H9 (cell line): ENCODE measurements around the gene KANK4. TPM values are rescaled to one million over a fixed set of nuclear protein-coding genes. Genes with fewer than 3 reads are reported as not detected.

Experiments used
- DNase-seq: peaks from one replicate; pipeline ENCODE4 v3.0.0-alpha.2; 2017
- H2AFZ ChIP-seq: one replicate; pipeline ENCODE4 v1.6.1; 2013; ENCODE audit warnings: mild to moderate bottlenecking, low read length, control low read depth, moderate library complexity
- H2AK5ac ChIP-seq: 2 replicates; pipeline ENCODE4 v1.6.1; 2013; ENCODE audit warnings: low read length, control low read depth, mixed read lengths; ENCODE audit not compliant: insufficient read length
- H2BK120ac ChIP-seq: one replicate; pipeline ENCODE4 v1.6.1; 2013; ENCODE audit warnings: low read depth, mild to moderate bottlenecking, low read length, control low read depth, inconsistent platforms; ENCODE audit not compliant: poor library complexity, severe bottlenecking
- H2BK12ac ChIP-seq: 2 replicates; pipeline ENCODE4 v1.6.1; 2013; ENCODE audit warnings: low read length, control low read depth, mixed read lengths, low read depth; ENCODE audit not compliant: insufficient read length
- H2BK15ac ChIP-seq: 2 replicates; pipeline ENCODE4 v1.6.1; 2013; ENCODE audit warnings: low read depth, low read length, control low read depth
- H2BK20ac ChIP-seq: one replicate; pipeline ENCODE4 v1.6.1; 2013; ENCODE audit warnings: low read depth, mild to moderate bottlenecking, low read length, control low read depth, inconsistent platforms; ENCODE audit not compliant: poor library complexity, severe bottlenecking
- H2BK5ac ChIP-seq: 2 replicates; pipeline ENCODE4 v1.6.1; 2013; ENCODE audit warnings: low read length, control low read depth, mixed read lengths; ENCODE audit not compliant: insufficient read length
- H3K14ac ChIP-seq: 2 replicates; pipeline ENCODE4 v1.6.1; 2013; ENCODE audit warnings: low read length, control low read depth; ENCODE audit not compliant: insufficient read depth
- H3K18ac ChIP-seq: 2 replicates; pipeline ENCODE4 v1.6.1; 2013; ENCODE audit warnings: low read depth, mild to moderate bottlenecking, mixed read lengths, low read length, control low read depth; ENCODE audit not compliant: insufficient read length
- H3K23ac ChIP-seq: 2 replicates; pipeline ENCODE4 v1.6.1; 2013; ENCODE audit warnings: low read length, control low read depth, mixed read lengths, low read depth; ENCODE audit not compliant: insufficient read length
- H3K23me2 ChIP-seq: 2 replicates; pipeline ENCODE4 v1.6.1; 2013; ENCODE audit warnings: low read depth, mild to moderate bottlenecking, mixed read lengths, low read length, control low read depth; ENCODE audit not compliant: insufficient read length, poor library complexity, severe bottlenecking
- H3K27ac ChIP-seq: 2 replicates; pipeline ENCODE4 v1.5.1; 2013; ENCODE audit warnings: low read length, control low read depth, mixed read lengths, low read depth; ENCODE audit not compliant: insufficient read length
- H3K27me3 ChIP-seq: 2 replicates; pipeline ENCODE4 v1.6.1; 2013; ENCODE audit warnings: low read length, control low read depth, inconsistent platforms; ENCODE audit not compliant: insufficient read depth
- H3K4ac ChIP-seq: 2 replicates; pipeline ENCODE4 v1.6.1; 2013; ENCODE audit warnings: low read depth, mild to moderate bottlenecking, control low read depth, inconsistent platforms, low read length, moderate library complexity
- H3K4me1 ChIP-seq: 2 replicates; pipeline ENCODE4 v1.6.1; 2013; ENCODE audit warnings: low read length, control low read depth, inconsistent platforms; ENCODE audit not compliant: insufficient read depth
- H3K4me2 ChIP-seq: 2 replicates; pipeline ENCODE4 v1.6.1; 2013; ENCODE audit warnings: low read length, control low read depth, mixed read lengths; ENCODE audit not compliant: insufficient read length, insufficient read depth
- H3K56ac ChIP-seq: 2 replicates; pipeline ENCODE4 v1.6.1; 2013; ENCODE audit warnings: low read depth, mild to moderate bottlenecking, mixed read lengths, low read length, control low read depth; ENCODE audit not compliant: insufficient read length
- H3K79me1 ChIP-seq: 2 replicates; pipeline ENCODE4 v1.6.1; 2013; ENCODE audit warnings: low read depth, mild to moderate bottlenecking, moderate library complexity, low read length, control low read depth, inconsistent platforms; ENCODE audit not compliant: insufficient read depth, poor library complexity, severe bottlenecking
- H3K79me2 ChIP-seq: 2 replicates; pipeline ENCODE4 v1.6.1; 2013; ENCODE audit warnings: low read length, control low read depth, inconsistent platforms; ENCODE audit not compliant: insufficient read depth
- H3K9ac ChIP-seq: 2 replicates; pipeline ENCODE4 v1.6.1; 2013; ENCODE audit warnings: low read length, control low read depth, mixed read lengths; ENCODE audit not compliant: insufficient read length; ENCODE audit errors: extremely low read depth
- H3K9me3 ChIP-seq: one replicate; pipeline ENCODE4 v1.6.1; 2013; ENCODE audit warnings: low read depth, low read length, inconsistent platforms; ENCODE audit not compliant: control insufficient read depth
- H3T11ph ChIP-seq: one replicate; pipeline ENCODE4 v1.6.1; 2013; ENCODE audit warnings: mild to moderate bottlenecking, low read length, control low read depth, inconsistent platforms
- H4K20me1 ChIP-seq: one replicate; pipeline ENCODE4 v1.6.1; 2013; ENCODE audit not compliant: control insufficient read depth, insufficient read length, insufficient read depth
- H4K5ac ChIP-seq: 2 replicates; pipeline ENCODE4 v1.6.1; 2013; ENCODE audit warnings: low read depth, mild to moderate bottlenecking, mixed read lengths, low read length, control low read depth; ENCODE audit not compliant: insufficient read length
- H4K8ac ChIP-seq: replicated peaks from 2 replicates; pipeline ENCODE4 v1.6.1; 2013; ENCODE audit warnings: low read length, control low read depth, mixed read lengths, low read depth; ENCODE audit not compliant: insufficient read length
- H4K91ac ChIP-seq: 2 replicates; pipeline ENCODE4 v1.6.1; 2013; ENCODE audit warnings: low read depth, mild to moderate bottlenecking, moderate library complexity, mixed read lengths, low read length, control low read depth; ENCODE audit not compliant: insufficient read length
- H3K27ac Mint-ChIP-seq, 3 experiments: 2 replicates in 2 of 3; 3 replicates in 1 of 3; pipeline ENCODE4 v1.8.0; 2020 to 2021; ENCODE audit warnings: mixed read lengths in 3 of 3, mild to moderate bottlenecking in 1 of 3, moderate library complexity in 1 of 3
- H3K27me3 Mint-ChIP-seq: 2 replicates; pipeline ENCODE4 v1.8.0; 2021; ENCODE audit warnings: low read depth, mild to moderate bottlenecking, moderate library complexity, mixed read lengths
- H3K36me3 Mint-ChIP-seq, 3 experiments: 2 replicates in 2 of 3; 3 replicates in 1 of 3; pipeline ENCODE4 v1.8.0; 2020 to 2021; ENCODE audit warnings: low read depth in 3 of 3, mixed read lengths in 3 of 3; ENCODE audit not compliant: insufficient read depth in 1 of 3
- H3K4me1 Mint-ChIP-seq, 2 experiments: 2 replicates each; pipeline ENCODE4 v1.8.0; 2020; ENCODE audit warnings: mixed read lengths in 2 of 2
- H3K4me3 Mint-ChIP-seq, 2 experiments: 2 replicates in 1 of 2; 3 replicates in 1 of 2; pipeline ENCODE4 v1.8.0; 2020 to 2021; ENCODE audit warnings: mild to moderate bottlenecking in 2 of 2, mixed read lengths in 2 of 2, moderate library complexity in 1 of 2
- H3K9me3 Mint-ChIP-seq, 2 experiments: 2 replicates in 1 of 2; 3 replicates in 1 of 2; pipeline ENCODE4 v1.8.0; 2020; ENCODE audit warnings: mild to moderate bottlenecking in 2 of 2, mixed read lengths in 2 of 2, moderate library complexity in 1 of 2
- CTCF ChIP-seq: fragments of 200-600 bp; sonication (generic); conservative IDR thresholded peaks from 3 replicates; pipeline ENCODE4 v1.8.0; 2021; ENCODE audit warnings: antibody characterized with exemption, mild to moderate bottlenecking
- WGBS: extraction: QIAGEN DNeasy Blood & Tissue Kit; methylation state at CpG from one replicate; pipeline ENCODE4 v1.1.7; 2013; ENCODE audit warnings: missing lambda C conversion rate, low lambda C conversion rate, mixed read lengths; ENCODE audit not compliant: insufficient read length; ENCODE audit errors: extremely low coverage; 5-methylcytosine and 5-hydroxymethylcytosine counted together
- total RNA-seq: library from RNA; stranded (reverse); gene quantifications from 2 replicates; pipeline ENCODE4 v1.2.1, GENCODE V29; 2021

The KANK4 gene
- total RNA-seq, 1 experiment from 2014 or later = 0.15 TPM

- H3K4me2 ChIP-seq = no peak overlapping the region
- Mint-ChIP-seq H3K36me3 (no peaks in the 10 kb centered on the region), H3K27ac (no peak overlapping the region), H3K4me3 (no peak overlapping the region), H3K27me3 (no peaks in the 10 kb centered on the region), H3K9me3 (no peaks in the 10 kb centered on the region), H3K4me1 (peaks cover 2 to 6% of the 10 kb centered on the region in 2 experiments; a peak in 3 of 4 replicates)
- no peak overlapping the region for H4K8ac ChIP-seq
- no peak for TF ChIP-seq CTCF
- no peak overlapping the region for H3K9ac ChIP-seq
- no peaks in the 10 kb centered on the region for H4K20me1 ChIP-seq
- no peak overlapping the region for H3K14ac ChIP-seq
- H3K27ac ChIP-seq = no peak overlapping the region
- no peak overlapping the region for H3K4ac ChIP-seq
- H2BK5ac ChIP-seq = no peak overlapping the region
- H3K79me2 ChIP-seq = no peaks in the 10 kb centered on the region
- WGBS = no CpG with 5 or more reads among the region's 2 CpGs
- H3K4me1 ChIP-seq = no peaks in the 10 kb centered on the region
- H2AK5ac ChIP-seq = no peak overlapping the region
- H2BK12ac ChIP-seq = no peak overlapping the region
- no peak overlapping the region for H3T11ph ChIP-seq
- no peak overlapping the region for H4K5ac ChIP-seq
- H3K56ac ChIP-seq = no peak overlapping the region
- no peaks in the 10 kb centered on the region for H3K23me2 ChIP-seq
- DNase-seq = no peak
- H2BK20ac ChIP-seq = no peak overlapping the region
- H3K18ac ChIP-seq = no peak overlapping the region
- H4K91ac ChIP-seq = no peak overlapping the region
- H3K23ac ChIP-seq = no peak overlapping the region
- no peak overlapping the region for H2AFZ ChIP-seq
- no peaks in the 10 kb centered on the region for H3K27me3 ChIP-seq
- no peaks in the 10 kb centered on the region for H3K9me3 ChIP-seq
- H3K79me1 ChIP-seq = no peaks in the 10 kb centered on the region
- H2BK120ac ChIP-seq = no peak overlapping the region
- no peak overlapping the region for H2BK15ac ChIP-seq
Observed at GRCh38 chr1:62349470-62350233, 30.4 kb upstream of the KANK4 start.
